ENCODE data around the gene CARMIL1.

CARMIL1 gene

DNA sequence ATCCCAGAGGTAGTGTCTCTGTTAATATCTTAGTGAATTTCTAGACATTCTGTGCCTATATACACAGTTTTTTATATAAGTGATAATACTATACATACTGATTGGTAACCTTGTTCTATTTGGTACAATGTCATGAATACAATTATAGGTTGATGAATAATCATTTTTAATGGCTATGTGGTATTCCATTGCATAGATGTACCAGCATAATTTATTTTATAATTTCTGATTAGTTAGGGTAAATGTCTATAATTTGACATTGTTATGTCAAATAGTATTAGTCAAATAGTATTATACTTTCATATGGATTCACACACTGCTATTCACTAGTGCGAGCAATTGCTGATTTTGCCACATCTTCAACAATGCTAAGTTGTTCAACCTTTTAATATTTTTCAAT lies 262.1 kb downstream of the CARMIL1 start:
- Histone ChIP-seq H3K36me3 (ENCODE audit: control insufficient read depth in 2 of 2, insufficient read depth in 1 of 2, low read length in 2 of 2) (peaks cover 0 to 4% of the 10 kb centered on the region in 2 experiments; a peak in 2 of 3 replicates), H3K27ac (ENCODE audit: extremely low read depth, low read depth, low read length) (no peak overlapping the region), H3K4me1 (ENCODE audit: control insufficient read depth, insufficient read depth, low read length) (no peaks in the 10 kb centered on the region; the same call in 1 of the 2 replicates), H3K9me3 (ENCODE audit: control insufficient read depth, insufficient read depth, low read depth, low read length) (no peaks in the 10 kb centered on the region), H3K4me3 (ENCODE audit: low read depth, low read length) (no peak overlapping the region)
- TF ChIP-seq HOXC10 (CRISPR knock-in tag; IDR thresholded peaks at IDR 0.05) (no peak), ZNF112 (tag by site-specific recombination; IDR thresholded peaks at IDR 0.05) (no peak), KLF9 (tag by site-specific recombination; IDR thresholded peaks at IDR 0.05; ENCODE audit: low read depth) (no peak), ZNF600 (tag by site-specific recombination; IDR thresholded peaks at IDR 0.05) (no peak)
- TF ChIP-seq, protein P1, sequence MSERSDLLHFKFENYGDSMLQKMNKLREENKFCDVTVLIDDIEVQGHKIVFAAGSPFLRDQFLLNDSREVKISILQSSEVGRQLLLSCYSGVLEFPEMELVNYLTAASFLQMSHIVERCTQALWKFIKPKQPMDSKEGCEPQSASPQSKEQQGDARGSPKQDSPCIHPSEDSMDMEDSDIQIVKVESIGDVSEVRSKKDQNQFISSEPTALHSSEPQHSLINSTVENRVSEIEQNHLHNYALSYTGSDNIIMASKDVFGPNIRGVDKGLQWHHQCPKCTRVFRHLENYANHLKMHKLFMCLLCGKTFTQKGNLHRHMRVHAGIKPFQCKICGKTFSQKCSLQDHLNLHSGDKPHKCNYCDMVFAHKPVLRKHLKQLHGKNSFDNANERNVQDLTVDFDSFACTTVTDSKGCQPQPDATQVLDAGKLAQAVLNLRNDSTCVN (tag by site-specific recombination; optimal IDR thresholded peaks at IDR 0.05), result no peak
- TF ChIP-seq, protein P2, sequence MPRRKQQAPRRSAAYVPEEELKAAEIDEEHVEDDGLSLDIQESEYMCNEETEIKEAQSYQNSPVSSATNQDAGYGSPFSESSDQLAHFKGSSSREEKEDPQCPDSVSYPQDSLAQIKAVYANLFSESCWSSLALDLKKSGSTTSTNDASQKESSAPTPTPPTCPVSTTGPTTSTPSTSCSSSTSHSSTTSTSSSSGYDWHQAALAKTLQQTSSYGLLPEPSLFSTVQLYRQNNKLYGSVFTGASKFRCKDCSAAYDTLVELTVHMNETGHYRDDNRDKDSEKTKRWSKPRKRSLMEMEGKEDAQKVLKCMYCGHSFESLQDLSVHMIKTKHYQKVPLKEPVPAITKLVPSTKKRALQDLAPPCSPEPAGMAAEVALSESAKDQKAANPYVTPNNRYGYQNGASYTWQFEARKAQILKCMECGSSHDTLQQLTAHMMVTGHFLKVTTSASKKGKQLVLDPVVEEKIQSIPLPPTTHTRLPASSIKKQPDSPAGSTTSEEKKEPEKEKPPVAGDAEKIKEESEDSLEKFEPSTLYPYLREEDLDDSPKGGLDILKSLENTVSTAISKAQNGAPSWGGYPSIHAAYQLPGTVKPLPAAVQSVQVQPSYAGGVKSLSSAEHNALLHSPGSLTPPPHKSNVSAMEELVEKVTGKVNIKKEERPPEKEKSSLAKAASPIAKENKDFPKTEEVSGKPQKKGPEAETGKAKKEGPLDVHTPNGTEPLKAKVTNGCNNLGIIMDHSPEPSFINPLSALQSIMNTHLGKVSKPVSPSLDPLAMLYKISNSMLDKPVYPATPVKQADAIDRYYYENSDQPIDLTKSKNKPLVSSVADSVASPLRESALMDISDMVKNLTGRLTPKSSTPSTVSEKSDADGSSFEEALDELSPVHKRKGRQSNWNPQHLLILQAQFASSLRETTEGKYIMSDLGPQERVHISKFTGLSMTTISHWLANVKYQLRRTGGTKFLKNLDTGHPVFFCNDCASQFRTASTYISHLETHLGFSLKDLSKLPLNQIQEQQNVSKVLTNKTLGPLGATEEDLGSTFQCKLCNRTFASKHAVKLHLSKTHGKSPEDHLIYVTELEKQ (tag by site-specific recombination; IDR thresholded peaks at IDR 0.05; ENCODE audit: borderline replicate concordance), result no peak
- TF ChIP-seq, protein P3, sequence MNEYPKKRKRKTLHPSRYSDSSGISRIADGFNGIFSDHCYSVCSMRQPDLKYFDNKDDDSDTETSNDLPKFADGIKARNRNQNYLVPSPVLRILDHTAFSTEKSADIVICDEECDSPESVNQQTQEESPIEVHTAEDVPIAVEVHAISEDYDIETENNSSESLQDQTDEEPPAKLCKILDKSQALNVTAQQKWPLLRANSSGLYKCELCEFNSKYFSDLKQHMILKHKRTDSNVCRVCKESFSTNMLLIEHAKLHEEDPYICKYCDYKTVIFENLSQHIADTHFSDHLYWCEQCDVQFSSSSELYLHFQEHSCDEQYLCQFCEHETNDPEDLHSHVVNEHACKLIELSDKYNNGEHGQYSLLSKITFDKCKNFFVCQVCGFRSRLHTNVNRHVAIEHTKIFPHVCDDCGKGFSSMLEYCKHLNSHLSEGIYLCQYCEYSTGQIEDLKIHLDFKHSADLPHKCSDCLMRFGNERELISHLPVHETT (tag by site-specific recombination; IDR thresholded peaks at IDR 0.05), result no peak
- ChIA-PET POLR2A (no interaction called here), CTCF (interaction anchor here (0.6 to 1.1 kb wide), 3 partner anchors 14 to 194 kb away, joined by 3 to 4 read pairs (median 3); no protein-coding TSS in a partner anchor)

DNA sequence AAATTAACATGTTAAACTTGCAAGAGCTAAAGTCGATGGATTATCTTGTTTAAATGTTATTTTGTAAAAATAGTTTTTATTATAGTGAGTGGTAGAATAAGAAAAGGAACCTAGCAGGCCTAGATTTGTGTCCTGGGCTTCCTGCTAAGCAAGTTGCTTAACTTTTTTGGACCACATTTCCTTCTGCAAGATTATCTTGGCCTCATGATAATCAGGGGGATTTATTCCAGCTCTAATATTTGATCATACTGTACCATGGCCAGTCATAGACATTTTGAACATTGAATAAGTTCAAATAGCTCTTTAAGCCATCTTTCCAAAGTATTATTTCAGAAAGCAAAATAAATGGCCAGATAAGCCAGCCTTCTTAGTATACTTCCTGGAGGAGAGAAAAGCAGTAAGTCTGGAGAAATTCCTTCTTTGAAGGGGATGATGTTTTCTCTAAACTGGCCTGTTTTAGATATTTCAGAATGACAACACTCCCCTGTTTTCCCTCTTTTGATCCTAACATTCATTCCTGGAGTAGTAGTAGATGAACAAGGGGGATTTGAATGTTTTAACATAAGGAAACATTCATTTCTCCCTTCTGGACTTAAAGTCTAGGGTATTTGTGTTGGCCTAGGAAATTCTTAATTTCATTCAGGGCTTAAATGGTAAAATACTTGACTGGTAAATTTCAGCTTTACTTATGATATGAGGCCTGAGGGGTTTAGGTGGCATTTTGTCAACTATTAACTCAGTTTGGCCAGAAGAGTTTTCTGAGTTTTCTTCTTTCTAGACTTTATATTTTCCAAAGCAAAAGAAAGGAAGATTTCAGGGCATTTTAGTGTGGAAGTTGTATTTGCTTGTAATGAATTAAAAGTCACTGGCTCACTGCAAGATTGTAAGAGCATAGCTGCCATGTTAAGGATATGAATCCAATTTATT lies 264.1 kb downstream of the CARMIL1 start:
- Histone ChIP-seq H3K4me1 (ENCODE audit: control insufficient read depth, insufficient read depth, low read length) (no peaks in the 10 kb centered on the region; the same call in 1 of the 2 replicates), H3K36me3 (ENCODE audit: control insufficient read depth in 2 of 2, insufficient read depth in 1 of 2, low read length in 2 of 2) (peaks cover 0 to 4% of the 10 kb centered on the region in 2 experiments; a peak in 2 of 3 replicates), H3K9me3 (ENCODE audit: control insufficient read depth, insufficient read depth, low read depth, low read length) (no peaks in the 10 kb centered on the region), H3K27ac (ENCODE audit: extremely low read depth, low read depth, low read length) (no peak overlapping the region), H3K4me3 (ENCODE audit: low read depth, low read length) (no peak overlapping the region)
- TF ChIP-seq ZNF433 (tag by site-specific recombination; IDR thresholded peaks at IDR 0.05; ENCODE audit: low read depth) (no peak), ZBTB48 (tag by site-specific recombination; IDR thresholded peaks at IDR 0.05) (no peak), ZNF391 (tag by site-specific recombination; IDR thresholded peaks at IDR 0.05; ENCODE audit: borderline replicate concordance, low read depth) (no peak), ZNF121 (tag by site-specific recombination; IDR thresholded peaks at IDR 0.05) (no peak), ZNF2 (tag by site-specific recombination; IDR thresholded peaks at IDR 0.05) (no peak), SALL2 (tag by site-specific recombination; IDR thresholded peaks at IDR 0.05; ENCODE audit: borderline replicate concordance) (no peak)
- TF ChIP-seq, protein P4, sequence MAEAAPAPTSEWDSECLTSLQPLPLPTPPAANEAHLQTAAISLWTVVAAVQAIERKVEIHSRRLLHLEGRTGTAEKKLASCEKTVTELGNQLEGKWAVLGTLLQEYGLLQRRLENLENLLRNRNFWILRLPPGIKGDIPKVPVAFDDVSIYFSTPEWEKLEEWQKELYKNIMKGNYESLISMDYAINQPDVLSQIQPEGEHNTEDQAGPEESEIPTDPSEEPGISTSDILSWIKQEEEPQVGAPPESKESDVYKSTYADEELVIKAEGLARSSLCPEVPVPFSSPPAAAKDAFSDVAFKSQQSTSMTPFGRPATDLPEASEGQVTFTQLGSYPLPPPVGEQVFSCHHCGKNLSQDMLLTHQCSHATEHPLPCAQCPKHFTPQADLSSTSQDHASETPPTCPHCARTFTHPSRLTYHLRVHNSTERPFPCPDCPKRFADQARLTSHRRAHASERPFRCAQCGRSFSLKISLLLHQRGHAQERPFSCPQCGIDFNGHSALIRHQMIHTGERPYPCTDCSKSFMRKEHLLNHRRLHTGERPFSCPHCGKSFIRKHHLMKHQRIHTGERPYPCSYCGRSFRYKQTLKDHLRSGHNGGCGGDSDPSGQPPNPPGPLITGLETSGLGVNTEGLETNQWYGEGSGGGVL (tag by site-specific recombination; IDR thresholded peaks at IDR 0.05), result no peak
- POLR2A ChIA-PET, result no interaction called here
- CTCF ChIA-PET, result interaction anchor here (0.6 to 4.1 kb wide), 3 partner anchors 14 to 319 kb away, joined by 3 to 25 read pairs (median 4); no protein-coding TSS in a partner anchor
